ENCODE measurements around the gene RAB33A. TPM values are rescaled to one million over a fixed set of nuclear protein-coding genes. Genes with fewer than 3 reads are reported as not detected.
"Not testable (repeated sequence)": the region's sequence is repeated elsewhere in the genome, so short reads cannot be mapped to it uniquely, and the experiment has no call there.

RAB33A gene
- polyA plus RNA-seq, 1 experiment: 5.1 TPM

DNA sequence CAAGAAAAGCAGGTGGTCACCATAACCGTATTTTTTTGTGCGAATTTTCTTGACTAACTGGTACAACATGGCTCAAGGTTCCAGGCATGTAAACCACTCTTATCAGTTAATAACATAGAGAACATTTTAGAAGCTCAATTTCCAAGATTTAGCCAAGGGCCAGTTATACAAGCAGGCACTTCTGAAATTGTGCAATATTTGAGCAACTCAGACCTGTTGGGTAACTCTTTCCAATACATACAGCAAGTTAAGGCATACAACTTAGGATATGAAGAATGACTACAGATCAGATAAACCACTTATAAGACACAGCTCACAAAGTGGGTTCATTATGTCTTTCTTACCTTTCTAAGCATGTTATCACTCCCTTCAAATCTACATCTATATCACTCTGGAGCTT is 53.0 kb downstream of the RAB33A start:
- Histone ChIP-seq H3K36me3 (ENCODE audit: control insufficient read depth, insufficient read depth, low read length) (no peaks in the 10 kb centered on the region), H3K27me3 (ENCODE audit: control insufficient read depth, insufficient read depth, low read length) (no peaks in the 10 kb centered on the region), H3K4me3 (ENCODE audit: low read depth, low read length) (no peak overlapping the region)
- ChIA-PET CTCF (interaction anchor here (0.5 to 1.1 kb wide), 2 partner anchors 9 to 205 kb away, joined by 3 read pairs; no protein-coding TSS in a partner anchor), POLR2A (no interaction called here)
- DNase-seq (ENCODE audit: low read depth): no peak
- TF ChIP-seq, protein P1, sequence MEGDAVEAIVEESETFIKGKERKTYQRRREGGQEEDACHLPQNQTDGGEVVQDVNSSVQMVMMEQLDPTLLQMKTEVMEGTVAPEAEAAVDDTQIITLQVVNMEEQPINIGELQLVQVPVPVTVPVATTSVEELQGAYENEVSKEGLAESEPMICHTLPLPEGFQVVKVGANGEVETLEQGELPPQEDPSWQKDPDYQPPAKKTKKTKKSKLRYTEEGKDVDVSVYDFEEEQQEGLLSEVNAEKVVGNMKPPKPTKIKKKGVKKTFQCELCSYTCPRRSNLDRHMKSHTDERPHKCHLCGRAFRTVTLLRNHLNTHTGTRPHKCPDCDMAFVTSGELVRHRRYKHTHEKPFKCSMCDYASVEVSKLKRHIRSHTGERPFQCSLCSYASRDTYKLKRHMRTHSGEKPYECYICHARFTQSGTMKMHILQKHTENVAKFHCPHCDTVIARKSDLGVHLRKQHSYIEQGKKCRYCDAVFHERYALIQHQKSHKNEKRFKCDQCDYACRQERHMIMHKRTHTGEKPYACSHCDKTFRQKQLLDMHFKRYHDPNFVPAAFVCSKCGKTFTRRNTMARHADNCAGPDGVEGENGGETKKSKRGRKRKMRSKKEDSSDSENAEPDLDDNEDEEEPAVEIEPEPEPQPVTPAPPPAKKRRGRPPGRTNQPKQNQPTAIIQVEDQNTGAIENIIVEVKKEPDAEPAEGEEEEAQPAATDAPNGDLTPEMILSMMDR (IDR thresholded peaks at IDR 0.05; ENCODE audit: insufficient read depth, low read depth, low read length): no peak

DNA sequence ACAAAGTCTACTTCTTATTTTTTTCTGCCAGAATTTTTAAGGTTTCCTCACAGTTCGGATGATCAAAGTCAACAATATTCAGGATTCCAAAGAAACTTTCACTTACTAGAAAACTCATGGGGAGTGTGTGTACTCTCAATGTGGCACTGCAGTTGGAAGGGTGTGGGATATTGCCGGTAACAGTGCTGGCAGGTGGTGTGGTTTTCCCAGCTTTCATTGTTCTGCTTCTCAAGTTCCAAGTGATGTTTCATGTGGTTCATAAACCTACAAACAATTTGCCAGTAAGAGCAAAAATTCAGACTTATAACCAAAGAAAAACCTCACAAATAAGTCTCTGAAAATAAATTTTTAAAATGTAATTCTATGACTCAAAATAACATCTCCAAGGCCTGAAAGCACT is 57.1 kb downstream of the RAB33A start:
- no peak overlapping the region for H3K4me3 ChIP-seq (ENCODE audit: low read depth, low read length)
- DNase-seq (ENCODE audit: low read depth): no peak
- no peaks in the 10 kb centered on the region for H3K27me3 ChIP-seq (ENCODE audit: control insufficient read depth, insufficient read depth, low read length)
- ChIA-PET CTCF (interaction anchor here (0.7 kb wide), 1 partner anchor 29 kb away, joined by 7 read pairs; no protein-coding TSS in a partner anchor), POLR2A (no interaction called here)
- H3K36me3 ChIP-seq (ENCODE audit: control insufficient read depth, insufficient read depth, low read length): no peaks in the 10 kb centered on the region
- TF ChIP-seq, protein P1 (IDR thresholded peaks at IDR 0.05; ENCODE audit: insufficient read depth, low read depth, low read length): no peak

DNA sequence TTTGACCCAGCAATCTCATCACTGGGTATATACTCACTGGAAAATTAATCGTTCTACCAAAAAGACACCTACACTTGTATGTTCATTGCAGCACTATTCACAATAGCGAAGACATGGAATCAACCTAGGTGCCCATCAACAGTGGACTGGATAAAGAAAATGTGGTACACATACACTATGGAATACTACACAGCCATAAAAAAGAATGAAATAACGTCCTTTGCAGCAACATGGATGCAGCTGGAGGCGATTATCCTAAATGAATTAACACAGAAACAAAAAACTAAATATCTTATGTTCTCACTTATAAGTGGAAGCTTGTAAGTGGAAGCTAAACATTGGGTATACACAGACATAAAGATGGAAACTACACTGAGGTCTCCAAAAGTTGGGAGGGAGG is 59.4 kb downstream of the RAB33A start:
- H3K27me3 ChIP-seq (ENCODE audit: control insufficient read depth, insufficient read depth, low read length); H3K4me3 ChIP-seq (ENCODE audit: low read depth, low read length); H3K36me3 ChIP-seq (ENCODE audit: control insufficient read depth, insufficient read depth, low read length); CTCF ChIA-PET; POLR2A ChIA-PET; DNase-seq (ENCODE audit: low read depth): not testable (repeated sequence)

Other genes with a start within 250 kb of the RAB33A start
- gene BCORL1, start 189.3 kb upstream of the RAB33A start, polyA plus RNA-seq (2011; rRNA removed): 0.76 and 1.5 TPM in 2 replicates
- 22.6 and 31.1 TPM in 2 replicates for gene ELF4, start 61.5 kb upstream of the RAB33A start, polyA plus RNA-seq (2011; rRNA removed)
- 23.2 and 27.8 TPM in 2 replicates for gene AIFM1, start 6.1 kb upstream of the RAB33A start, polyA plus RNA-seq (2011; rRNA removed)
- 2.1 and 4.2 TPM in 2 replicates for gene ZNF280C, start 96.9 kb downstream of the RAB33A start, polyA plus RNA-seq (2011; rRNA removed)
- 11.0 and 18.7 TPM in 2 replicates for gene SLC25A14, start 168.0 kb downstream of the RAB33A start, polyA plus RNA-seq (2011; rRNA removed)
- gene GPR119, start 213.7 kb downstream of the RAB33A start, polyA plus RNA-seq (2011; rRNA removed): not detected in 2 replicates
- 12.6 and 20.5 TPM in 2 replicates for gene RBMX2, start 230.0 kb downstream of the RAB33A start, polyA plus RNA-seq (2011; rRNA removed)

Data from BJ (cell line).